T-helper 1 cell treated with Interleukin-12 subunit alpha and Interleukin-12 subunit beta and Interleukin-4 antibody, amounts not matched to agents 30 μg/mL and 1 μg/mL, for 36 hours (primary cell): ENCODE data around the gene MSMP.

Experiments used
- H3K27ac Mint-ChIP-seq: one replicate; pipeline ENCODE4 v1.8.0; 2021; ENCODE audit warnings: mild to moderate bottlenecking, mixed read lengths
- H3K27me3 Mint-ChIP-seq: one replicate; pipeline ENCODE4 v1.8.0; 2021; ENCODE audit warnings: low read depth, mixed read lengths
- H3K36me3 Mint-ChIP-seq: one replicate; pipeline ENCODE4 v1.8.0; 2021; ENCODE audit warnings: low read depth, mixed read lengths
- H3K4me1 Mint-ChIP-seq: one replicate; pipeline ENCODE4 v1.8.0; 2021; ENCODE audit warnings: low read depth, mixed read lengths
- H3K4me3 Mint-ChIP-seq: one replicate; pipeline ENCODE4 v1.8.0; 2021; ENCODE audit warnings: mild to moderate bottlenecking, moderate library complexity, mixed read lengths
- H3K9me3 Mint-ChIP-seq: one replicate; pipeline ENCODE4 v1.8.0; 2021; ENCODE audit warnings: mixed read lengths

Gene MSMP

GRCh38 chr9:35712762-35713400, 41.2 kb downstream of the MSMP start:
- Mint-ChIP-seq H3K4me3 (no peak overlapping the region), H3K27me3 (no peaks in the 10 kb centered on the region), H3K36me3 (peaks cover 70% of the 10 kb centered on the region), H3K4me1 (peaks cover 1% of the 10 kb centered on the region), H3K9me3 (no peaks in the 10 kb centered on the region), H3K27ac (no peak overlapping the region)

- Mint-ChIP-seq H3K4me1 (peaks cover 1% of the 10 kb centered on the region), H3K4me3 (no peak overlapping the region), H3K9me3 (no peaks in the 10 kb centered on the region), H3K27me3 (no peaks in the 10 kb centered on the region), H3K36me3 (peaks cover 75% of the 10 kb centered on the region), H3K27ac (no peak overlapping the region)
Observed at GRCh38 chr9:35711501-35712428, 42.3 kb downstream of the MSMP start.

GRCh38 chr9:35710818-35711500, 43.1 kb downstream of the MSMP start:
- Mint-ChIP-seq H3K36me3 (peaks cover 73% of the 10 kb centered on the region), H3K27ac (no peak overlapping the region)

GRCh38 chr9:35708146-35708545, 45.9 kb downstream of the MSMP start:
- Mint-ChIP-seq H3K36me3 (peaks cover 71% of the 10 kb centered on the region), H3K27me3 (no peaks in the 10 kb centered on the region), H3K9me3 (no peaks in the 10 kb centered on the region), H3K27ac (no peak overlapping the region), H3K4me1 (peaks cover 1% of the 10 kb centered on the region), H3K4me3 (no peak overlapping the region)

More at GRCh38 chr9:35710818-35711500, 43.1 kb downstream of the MSMP start:
- H3K9me3 Mint-ChIP-seq, result no peaks in the 10 kb centered on the region
- H3K4me3 Mint-ChIP-seq, result no peak overlapping the region
- H3K27me3 Mint-ChIP-seq, result no peaks in the 10 kb centered on the region
- peaks cover 1% of the 10 kb centered on the region for H3K4me1 Mint-ChIP-seq

GRCh38 chr9:35706951-35707350, 47.1 kb downstream of the MSMP start:
- H3K36me3 Mint-ChIP-seq, result peaks cover 69% of the 10 kb centered on the region
- peaks cover 1% of the 10 kb centered on the region for H3K4me1 Mint-ChIP-seq
- H3K4me3 Mint-ChIP-seq, result no peak overlapping the region
- H3K9me3 Mint-ChIP-seq, result no peaks in the 10 kb centered on the region
- H3K27ac Mint-ChIP-seq, result no peak overlapping the region
- H3K27me3 Mint-ChIP-seq, result no peaks in the 10 kb centered on the region

GRCh38 chr9:35705836-35706430, 48.1 kb downstream of the MSMP start:
- Mint-ChIP-seq H3K4me1 (no peaks in the 10 kb centered on the region), H3K27ac (no peak overlapping the region), H3K27me3 (no peaks in the 10 kb centered on the region), H3K36me3 (peaks cover 58% of the 10 kb centered on the region), H3K4me3 (no peak overlapping the region), H3K9me3 (no peaks in the 10 kb centered on the region)

- H3K36me3 Mint-ChIP-seq, result peaks cover 53% of the 10 kb centered on the region
- H3K9me3 Mint-ChIP-seq, result no peaks in the 10 kb centered on the region
- no peaks in the 10 kb centered on the region for H3K27me3 Mint-ChIP-seq
- H3K4me3 Mint-ChIP-seq, result no peak overlapping the region
- no peak overlapping the region for H3K27ac Mint-ChIP-seq
- H3K4me1 Mint-ChIP-seq, result no peaks in the 10 kb centered on the region
Observed at GRCh38 chr9:35705372-35705771, 48.7 kb downstream of the MSMP start.

GRCh38 chr9:35703906-35704672, 50.0 kb downstream of the MSMP start:
- H3K36me3 Mint-ChIP-seq, result peaks cover 47% of the 10 kb centered on the region
- no peaks in the 10 kb centered on the region for H3K27me3 Mint-ChIP-seq
- H3K9me3 Mint-ChIP-seq, result no peaks in the 10 kb centered on the region
- H3K4me1 Mint-ChIP-seq, result no peaks in the 10 kb centered on the region
- no peak overlapping the region for H3K4me3 Mint-ChIP-seq
- no peak overlapping the region for H3K27ac Mint-ChIP-seq
